BLaER1 treated with 17β-estradiol and CSF1 and Interleukin-3, amounts not matched to agents 10 nM and 100 nM (cell line): ENCODE data around the gene PES1.
"Not testable (repeated sequence)": the region's sequence is repeated elsewhere in the genome, so short reads cannot be mapped to it uniquely, and the experiment has no call there.

Experiments
- H3K27ac ChIP-seq, 11 experiments: shearing (Covaris generic); formaldehyde crosslinking; 2 replicates each; pipeline ENCODE4 v1.8.1; 2022
- H3K27me3 ChIP-seq, 11 experiments: shearing (Covaris generic); formaldehyde crosslinking; 2 replicates each; pipeline ENCODE4 v1.8.1; 2022
- H3K36me3 ChIP-seq, 11 experiments: shearing (Covaris generic); formaldehyde crosslinking; 2 replicates each; pipeline ENCODE4 v1.8.1; 2022
- H3K4me1 ChIP-seq, 10 experiments: shearing (Covaris generic); formaldehyde crosslinking; 2 replicates each; pipeline ENCODE4 v1.8.1; 2022
- H3K4me2 ChIP-seq, 11 experiments: shearing (Covaris generic); formaldehyde crosslinking; 2 replicates each; pipeline ENCODE4 v1.8.1; 2022
- H3K4me3 ChIP-seq, 10 experiments: shearing (Covaris generic); formaldehyde crosslinking; 2 replicates each; pipeline ENCODE4 v1.8.1; 2022
- H3K9ac ChIP-seq, 11 experiments: shearing (Covaris generic); formaldehyde crosslinking; 2 replicates each; pipeline ENCODE4 v1.8.1; 2022
- H3K9me3 ChIP-seq, 11 experiments: shearing (Covaris generic); formaldehyde crosslinking; replicated peaks in 1 of 11; 2 replicates each; pipeline ENCODE4 v1.8.1; 2022
- H4K20me1 ChIP-seq, 11 experiments: shearing (Covaris generic); formaldehyde crosslinking; 2 replicates each; pipeline ENCODE4 v1.8.1; 2022
- Cebpa-rat ChIP-seq, 11 experiments: shearing (Covaris generic); IDR thresholded peaks; 2 replicates each; pipeline ENCODE4 v1.8.1; 2022

The PES1 gene

DNA sequence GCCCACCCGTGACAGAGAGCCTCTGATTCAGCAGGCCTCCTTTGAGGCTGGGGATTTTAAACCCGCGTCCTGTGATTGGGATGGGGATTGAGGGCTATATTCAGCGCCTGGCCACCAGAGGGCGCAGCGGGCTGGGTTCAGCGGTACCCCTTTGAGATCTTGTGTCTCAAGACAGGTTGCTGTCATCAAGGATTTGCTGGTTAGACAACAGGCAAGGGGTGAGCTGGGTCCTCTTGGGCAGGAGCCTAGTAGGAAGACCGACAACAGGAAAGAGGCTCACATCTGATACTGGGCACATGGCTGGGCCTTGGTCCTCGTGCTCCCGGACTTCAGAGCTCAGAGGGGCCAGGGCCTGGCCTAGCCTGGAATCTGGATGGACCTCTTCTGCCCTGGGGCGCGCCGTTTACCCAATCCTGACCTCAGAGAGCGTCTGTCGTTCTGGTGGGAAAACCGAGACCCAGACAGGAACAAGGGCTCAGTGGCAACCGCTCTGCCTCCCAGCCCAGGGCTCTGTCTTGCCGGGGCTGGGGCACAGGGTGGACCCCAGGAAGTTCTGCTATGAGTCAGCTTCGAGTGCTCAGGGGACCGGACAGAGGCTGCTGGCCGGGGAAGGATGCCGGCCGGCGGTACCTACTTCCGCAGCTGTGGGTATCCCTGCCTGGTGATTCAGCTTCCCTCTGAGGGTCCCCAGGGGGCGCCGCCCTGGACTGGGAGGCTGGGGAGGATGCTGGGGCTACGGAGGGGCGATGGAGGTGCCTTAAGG is 42.9 kb upstream of the PES1 start:
- Histone ChIP-seq H3K9ac (peak overlapping the region in 10 of 11 experiments; percentile 55 to 89 (median 85); a peak in 21 of 22 replicates), H3K27ac (peak overlapping the region in 10 of 11 experiments; percentile 74 to 89 (median 85); a peak in 20 of 22 replicates)

DNA sequence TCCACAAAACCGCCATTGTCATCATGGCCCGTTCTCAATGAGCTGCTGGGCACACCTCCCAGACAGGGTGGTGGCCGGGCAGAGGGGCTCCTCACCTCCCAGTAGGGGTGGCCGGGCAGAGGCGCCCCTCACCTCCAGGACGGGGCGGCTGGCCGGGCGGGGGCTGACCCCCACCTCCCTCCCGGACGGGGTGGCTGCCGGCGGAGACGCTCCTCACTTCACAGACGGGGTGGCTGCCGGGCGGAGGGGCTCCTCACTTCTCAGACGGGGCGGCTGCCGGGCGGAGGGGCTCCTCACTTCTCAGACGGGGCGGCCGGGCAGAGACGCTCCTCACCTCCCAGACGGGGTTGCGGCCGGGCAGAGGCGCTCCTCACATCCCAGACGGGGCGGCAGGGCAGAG is 39.8 kb upstream of the PES1 start:
- H3K27me3 ChIP-seq, H3K27ac ChIP-seq, H3K9ac ChIP-seq, H4K20me1 ChIP-seq, H3K4me3 ChIP-seq, H3K36me3 ChIP-seq, H3K9me3 ChIP-seq, H3K4me2 ChIP-seq: not testable (repeated sequence)
- peaks cover 19 to 44% (median 35%) of the 10 kb centered on the region in 10 experiments for H3K4me1 ChIP-seq

More for the DNA sequence above, 42.9 kb upstream of the PES1 start:
- Histone ChIP-seq H3K4me1 (peaks cover 25 to 44% (median 37%) of the 10 kb centered on the region in 10 experiments), H3K9me3 (peaks cover 9 to 16% (median 12%) of the 10 kb centered on the region in 11 experiments; a peak in 21 of 22 replicates), H4K20me1 (peaks cover 0 to 13% (median 0%) of the 10 kb centered on the region in 11 experiments; a peak in 6 of 22 replicates), H3K27me3 (no peaks in the 10 kb centered on the region), H3K36me3 (peaks cover 0 to 8% (median 6%) of the 10 kb centered on the region in 11 experiments; a peak in 5 of 22 replicates), H3K4me3 (peak overlapping the region; percentile 60 to 80 (median 73)), H3K4me2 (peak overlapping the region; percentile 79 to 100 (median 99))
- TF ChIP-seq Cebpa-rat (IDR thresholded peaks at IDR 0.05) = no peak

DNA sequence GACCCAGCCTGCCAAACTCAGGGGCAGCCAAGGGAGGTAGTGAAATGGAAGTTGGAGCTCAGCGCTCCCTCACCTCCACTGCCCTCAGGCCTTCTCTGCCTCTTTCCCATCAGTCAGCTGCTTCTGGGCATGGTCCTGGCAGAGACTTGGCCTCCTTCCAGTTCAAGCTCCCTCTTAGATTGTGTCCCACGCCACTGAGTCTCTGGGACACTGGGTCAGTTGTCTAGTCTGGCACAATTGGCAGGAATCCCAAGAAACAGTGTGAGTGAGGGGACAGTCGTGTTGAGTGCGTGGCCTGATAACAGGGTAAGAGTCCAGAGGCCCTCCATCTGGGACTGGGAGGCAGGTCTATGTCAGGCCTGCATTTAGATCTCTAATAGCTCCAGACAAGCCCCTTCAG is 36.8 kb upstream of the PES1 start:
- TF ChIP-seq Cebpa-rat (IDR thresholded peaks at IDR 0.05) = no peak
- peaks cover 11 to 27% (median 20%) of the 10 kb centered on the region in 10 experiments for H3K4me1 ChIP-seq
- no peaks in the 10 kb centered on the region for H3K27me3 ChIP-seq
- no peaks in the 10 kb centered on the region; a peak in 1 of 22 replicates for H3K9me3 ChIP-seq
- no peaks in the 10 kb centered on the region for H4K20me1 ChIP-seq
- H3K4me2 ChIP-seq = no peak overlapping the region
- H3K27ac ChIP-seq = no peak overlapping the region
- no peak overlapping the region for H3K4me3 ChIP-seq
- H3K36me3 ChIP-seq = no peaks in the 10 kb centered on the region
- H3K9ac ChIP-seq = no peak overlapping the region

DNA sequence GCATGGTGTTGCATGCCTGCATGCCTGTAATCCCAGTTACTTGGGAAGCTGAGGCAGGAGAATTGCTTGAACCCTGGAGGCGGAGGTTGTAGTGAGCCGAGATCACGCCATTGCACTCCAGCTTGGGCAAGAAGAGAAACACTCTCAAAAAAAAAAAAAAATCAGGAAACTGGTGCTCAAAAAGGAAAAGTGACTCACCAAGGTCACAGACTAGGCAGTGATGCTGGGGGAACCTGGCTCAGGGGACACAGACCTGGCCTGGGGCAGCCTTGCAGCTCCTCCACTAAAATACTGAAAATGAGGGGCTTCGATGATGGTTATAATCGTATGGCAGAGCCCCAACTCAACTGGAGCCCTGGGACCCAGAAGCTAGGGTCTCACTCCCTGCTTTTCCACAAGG is 35.8 kb upstream of the PES1 start:
- peaks cover 11 to 25% (median 20%) of the 10 kb centered on the region in 10 experiments for H3K4me1 ChIP-seq
- H3K27ac ChIP-seq = no peak overlapping the region
- TF ChIP-seq Cebpa-rat (IDR thresholded peaks at IDR 0.05) = no peak
- no peak overlapping the region for H3K9ac ChIP-seq
- no peaks in the 10 kb centered on the region for H3K36me3 ChIP-seq
- no peak overlapping the region for H3K4me3 ChIP-seq
- peak overlapping the region in 6 of 11 experiments; percentile 20 to 51 (median 46); a peak in 11 of 22 replicates for H3K4me2 ChIP-seq
- H4K20me1 ChIP-seq = no peaks in the 10 kb centered on the region
- no peaks in the 10 kb centered on the region; a peak in 1 of 22 replicates for H3K9me3 ChIP-seq
- H3K27me3 ChIP-seq = no peaks in the 10 kb centered on the region

DNA sequence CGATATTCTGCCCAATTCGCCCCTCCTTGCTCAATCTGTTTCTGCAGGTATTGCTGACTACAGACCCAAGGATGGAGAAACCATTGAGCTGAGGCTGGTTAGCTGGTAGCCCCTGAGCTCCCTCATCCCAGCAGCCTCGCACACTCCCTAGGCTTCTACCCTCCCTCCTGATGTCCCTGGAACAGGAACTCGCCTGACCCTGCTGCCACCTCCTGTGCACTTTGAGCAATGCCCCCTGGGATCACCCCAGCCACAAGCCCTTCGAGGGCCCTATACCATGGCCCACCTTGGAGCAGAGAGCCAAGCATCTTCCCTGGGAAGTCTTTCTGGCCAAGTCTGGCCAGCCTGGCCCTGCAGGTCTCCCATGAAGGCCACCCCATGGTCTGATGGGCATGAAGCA is 34.7 kb upstream of the PES1 start:
- no peak for TF ChIP-seq Cebpa-rat (IDR thresholded peaks at IDR 0.05)
- H3K9me3 ChIP-seq = no peaks in the 10 kb centered on the region; a peak in 1 of 22 replicates
- 0 out of 22 replicates have a peak overlapping the region, but pooled peaks of 1 of the 11 experiments have one; percentile 23 for H3K9ac ChIP-seq

DNA sequence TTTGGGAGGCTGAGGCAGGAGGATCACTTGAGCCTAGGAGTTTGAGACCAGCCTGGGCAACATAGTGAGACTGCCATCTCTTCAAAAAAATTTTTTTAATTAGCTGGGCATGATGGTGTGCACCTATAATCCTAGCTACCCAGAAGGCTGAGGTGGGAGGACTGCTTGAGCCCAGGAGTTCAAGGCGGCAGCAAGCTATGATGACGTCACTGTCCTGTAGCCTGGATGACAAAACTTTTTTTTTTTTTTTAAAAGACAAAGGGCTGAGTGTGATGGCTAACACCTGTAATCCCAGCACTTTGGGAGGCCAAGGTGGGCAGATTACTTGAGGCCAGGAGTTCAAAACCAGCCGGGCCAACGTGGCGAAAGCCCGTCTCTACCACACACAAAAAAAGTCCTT is 28.2 kb upstream of the PES1 start:
- H3K4me3 ChIP-seq, H3K4me2 ChIP-seq, H3K36me3 ChIP-seq, H3K9me3 ChIP-seq, H3K27ac ChIP-seq, H4K20me1 ChIP-seq, H3K9ac ChIP-seq, H3K27me3 ChIP-seq: not testable (repeated sequence)
- peaks cover 0 to 13% (median 0%) of the 10 kb centered on the region in 10 experiments; a peak in 5 of 20 replicates for H3K4me1 ChIP-seq

More for the DNA sequence above, 34.7 kb upstream of the PES1 start:
- no peaks in the 10 kb centered on the region for H4K20me1 ChIP-seq
- no peak overlapping the region for H3K27ac ChIP-seq
- H3K36me3 ChIP-seq = no peaks in the 10 kb centered on the region
- H3K4me3 ChIP-seq = no peak overlapping the region
- peak overlapping the region in 10 of 11 experiments; percentile 20 to 60 (median 46); a peak in 18 of 22 replicates for H3K4me2 ChIP-seq
- H3K4me1 ChIP-seq = peaks cover 11 to 25% (median 20%) of the 10 kb centered on the region in 10 experiments
- no peaks in the 10 kb centered on the region for H3K27me3 ChIP-seq

DNA sequence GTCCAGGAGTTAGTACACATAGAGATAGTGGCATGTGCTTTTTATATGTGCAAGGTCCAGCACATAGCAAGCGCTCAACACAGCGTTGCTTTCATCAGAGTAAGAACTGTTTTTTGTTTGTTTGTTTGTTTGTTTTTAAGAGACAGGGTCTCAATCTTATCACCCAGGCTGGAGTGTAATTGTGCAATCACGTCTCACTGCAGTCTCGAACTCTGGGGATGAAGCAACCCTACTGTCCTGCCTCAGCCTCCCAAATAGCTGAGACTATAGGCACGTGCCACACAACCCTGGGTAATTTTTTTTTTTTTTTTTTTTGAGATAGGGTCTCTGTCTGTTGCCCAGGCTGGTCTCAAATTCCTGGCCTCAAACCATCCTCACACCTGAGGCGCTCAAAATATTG is 26.1 kb upstream of the PES1 start:
- peaks cover 0 to 13% (median 0%) of the 10 kb centered on the region in 10 experiments; a peak in 5 of 20 replicates for H3K4me1 ChIP-seq
- H4K20me1 ChIP-seq = no peaks in the 10 kb centered on the region
- H3K27ac ChIP-seq = no peak overlapping the region
- H3K4me3 ChIP-seq = no peak overlapping the region
- H3K4me2 ChIP-seq = no peak overlapping the region
- no peak overlapping the region for H3K9ac ChIP-seq
- TF ChIP-seq Cebpa-rat (IDR thresholded peaks at IDR 0.05) = no peak; a peak in 1 of 22 replicates
- H3K9me3 ChIP-seq = no peaks in the 10 kb centered on the region
- no peaks in the 10 kb centered on the region for H3K27me3 ChIP-seq
- H3K36me3 ChIP-seq = no peaks in the 10 kb centered on the region; a peak in 2 of 22 replicates

DNA sequence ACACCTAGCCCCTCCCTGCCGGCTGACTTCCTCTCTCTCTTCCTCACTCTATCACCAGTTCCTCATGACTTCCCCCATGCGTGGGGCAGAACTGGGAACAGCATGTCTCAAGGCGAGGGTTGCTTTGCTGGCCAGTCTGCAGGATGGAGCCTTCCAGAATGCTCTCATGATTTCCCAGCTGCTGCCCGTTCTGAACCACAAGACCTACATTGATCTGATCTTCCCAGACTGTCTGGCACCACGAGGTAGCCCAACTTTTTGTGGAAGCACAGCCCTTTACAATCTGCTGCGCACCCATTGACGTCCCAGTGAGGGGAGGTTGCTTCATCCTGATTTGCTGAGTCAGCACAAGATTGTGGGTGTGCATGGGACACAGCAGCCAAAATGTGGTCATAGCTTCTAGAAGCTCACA is 23.8 kb upstream of the PES1 start:
- Histone ChIP-seq H3K4me1 (peaks cover under 1 to 24% (median 6%) of the 10 kb centered on the region in 10 experiments; a peak in 17 of 20 replicates), H3K9ac (no peak overlapping the region), H3K27ac (no peak overlapping the region), H3K9me3 (no peaks in the 10 kb centered on the region), H3K4me3 (no peak overlapping the region), H3K27me3 (no peaks in the 10 kb centered on the region), H4K20me1 (no peaks in the 10 kb centered on the region), H3K4me2 (peak overlapping the region in 3 of 11 experiments; percentile 12 to 62 (median 37); a peak in 5 of 22 replicates), H3K36me3 (no peaks in the 10 kb centered on the region; a peak in 2 of 22 replicates)
- no peak for TF ChIP-seq Cebpa-rat (IDR thresholded peaks at IDR 0.05)

DNA sequence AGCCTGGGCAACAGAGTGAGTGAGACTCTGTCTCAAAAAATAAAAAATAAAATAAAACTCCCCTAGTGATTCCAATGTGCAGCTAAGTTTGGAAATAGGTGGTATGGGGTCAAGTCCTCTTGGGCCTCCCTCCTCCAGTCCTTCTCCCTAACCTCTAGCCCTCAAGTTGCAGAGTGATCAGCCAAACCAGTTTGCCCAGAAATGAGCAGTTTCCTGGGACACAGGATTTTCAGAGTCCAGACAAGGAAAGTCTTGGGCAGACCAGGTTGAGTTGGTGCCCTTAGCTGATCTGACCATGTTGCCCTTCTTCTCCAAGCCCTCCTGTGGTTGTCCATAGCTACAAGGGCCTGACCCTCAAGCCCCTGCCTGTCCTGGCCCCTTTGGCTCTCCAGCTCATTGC is 23.2 kb upstream of the PES1 start:
- H3K9ac ChIP-seq = no peak overlapping the region
- H4K20me1 ChIP-seq = no peaks in the 10 kb centered on the region
- no peak overlapping the region for H3K4me3 ChIP-seq
- H3K9me3 ChIP-seq = no peaks in the 10 kb centered on the region
- no peaks in the 10 kb centered on the region for H3K27me3 ChIP-seq
- no peaks in the 10 kb centered on the region; a peak in 2 of 22 replicates for H3K36me3 ChIP-seq
- peaks cover 7 to 31% (median 12%) of the 10 kb centered on the region in 10 experiments for H3K4me1 ChIP-seq
- TF ChIP-seq Cebpa-rat (IDR thresholded peaks at IDR 0.05) = no peak
- 0 out of 22 replicates have a peak overlapping the region, but pooled peaks of 1 of the 11 experiments have one; percentile 37 for H3K4me2 ChIP-seq
- H3K27ac ChIP-seq = no peak overlapping the region
